Left colon (tissue), 2 donors: ENCODE results near the gene ADH4. TPM values are rescaled to one million over a fixed set of nuclear protein-coding genes. Genes with fewer than 3 reads are reported as not detected.
A peak's percentile ranks its signal among the peaks of the same experiment; 100 is the strongest.
"Not testable (repeated sequence)": the region's sequence is repeated elsewhere in the genome, so short reads cannot be mapped to it uniquely, and the experiment has no call there.

Experiments used
- ATAC-seq: fragments of 200-7000 bp; cut with Tn5 transposase; one replicate; pipeline ENCODE4 v1.9.1; 2020; ENCODE audit warnings: mild to moderate bottlenecking, moderate library complexity
- DNase-seq, 2 donors: peaks; one replicate each; pipeline ENCODE4 v3.0.0-alpha.2; 2020
- intact Hi-C, 2 donors: fragments of 100-400 bp; cut with DNase I in 1 of 2; cut with micrococcal nuclease in 1 of 2; formaldehyde crosslinking; loops; one replicate each; pipeline versions ENCODE4 v1.11.2 to v1.14.0; 2022; cut with DNase I, micrococcal nuclease
- total RNA-seq, 2 donors: library from RNA; stranded (reverse); fragmentation: NEBNext Ultra II Directional; extraction: Animal tissue kit (Norgen Biotek cat#: 25700); gene quantifications; one replicate each; pipeline ENCODE4 v1.2.1, GENCODE V29; 2021
- donor health status: DM: no; HTN: no; CAD: no.
- donor health status: DM: yes; HTN: yes; CAD: no.

Gene ADH4
- total RNA-seq, 2 donors from 2014 or later: 0.31 to 2.8 TPM

DNA sequence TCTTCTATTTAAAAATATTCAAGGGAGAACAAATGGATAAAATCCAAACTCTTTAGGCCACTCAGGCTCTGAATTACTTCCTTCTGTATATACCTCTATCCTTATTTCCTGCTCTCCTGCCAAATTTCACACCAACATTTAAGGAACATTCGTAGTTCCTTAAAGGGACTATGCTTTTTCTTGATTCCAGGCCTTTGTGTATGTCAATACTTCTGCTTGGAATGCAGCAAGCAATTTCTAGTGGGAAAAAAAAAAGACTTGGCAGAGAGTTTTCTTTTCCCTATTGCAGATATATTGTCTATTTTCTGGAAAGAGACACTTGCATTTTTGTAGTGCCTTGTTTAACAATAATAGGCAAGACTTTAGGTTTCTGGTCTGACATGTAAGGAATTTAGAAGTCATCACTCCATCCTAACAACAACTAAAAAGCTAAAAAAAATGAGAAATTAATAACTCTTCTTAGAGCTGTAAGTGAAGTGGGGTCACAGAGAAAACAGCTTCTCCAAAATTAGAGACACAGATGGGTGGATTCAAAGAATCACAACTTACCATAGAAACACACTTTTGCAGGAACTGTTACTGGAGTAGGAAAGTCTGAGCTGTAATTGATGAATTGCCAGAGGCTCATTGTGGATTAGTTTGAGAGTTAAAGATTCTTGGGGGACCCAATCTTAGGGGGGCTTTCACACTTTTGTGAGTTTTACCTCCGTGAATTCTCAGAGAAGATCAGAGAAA lies 53.4 kb downstream of the ADH4 start:
- intact Hi-C loops: no loop called here
- no peak for ATAC-seq
- no peak for DNase-seq

DNA sequence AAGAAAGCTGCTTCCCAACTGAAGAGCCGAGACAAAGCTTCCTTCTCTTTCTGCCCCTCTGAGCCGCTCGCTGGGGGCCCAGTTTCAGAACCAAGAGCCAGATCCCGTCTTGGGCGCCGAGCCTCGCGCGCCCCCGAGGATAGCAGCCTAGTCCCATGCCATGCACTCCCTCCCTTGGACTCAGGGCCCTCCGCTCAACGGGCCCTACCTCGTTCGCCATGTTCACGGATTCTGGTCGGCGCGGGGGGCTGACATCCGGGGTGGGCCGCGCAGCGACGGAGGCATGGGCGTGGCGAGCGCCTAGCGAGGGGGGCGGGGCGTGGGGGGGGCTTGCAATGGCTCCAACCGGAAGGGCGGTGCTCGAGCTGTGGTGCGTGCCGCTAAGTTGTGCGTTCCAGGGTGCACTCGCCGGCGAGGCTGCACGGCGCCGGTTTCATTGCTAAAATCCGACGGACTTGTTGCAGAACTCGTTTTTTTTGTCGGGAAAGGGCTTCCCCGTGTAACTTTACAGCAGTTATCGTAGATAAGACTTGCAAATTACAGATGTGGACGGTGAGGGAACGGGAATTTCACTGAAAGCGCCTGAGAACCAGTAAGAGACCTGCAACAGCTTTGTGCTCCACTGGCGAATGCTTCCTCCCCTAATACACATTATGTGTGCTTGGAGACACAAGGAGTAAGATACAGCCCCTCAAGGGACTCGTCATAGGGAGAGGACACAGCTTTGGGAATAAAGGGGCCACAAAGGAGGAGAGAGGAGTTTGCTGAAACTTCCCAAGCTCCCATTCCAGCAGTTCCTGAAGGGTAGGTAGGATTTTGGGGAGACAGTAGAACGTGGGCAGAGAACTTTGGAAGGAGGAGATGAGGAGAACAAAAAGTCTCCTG lies 55.4 kb downstream of the ADH4 start, which contains the start of gene ADH5:
Gene ADH5 (minus strand): TSS at position 308 of the 885 bp plus-strand sequence. CDS start 88 bp downstream, at position 220.
- intact Hi-C loops: no loop called here
- peak; percentile 83 for ATAC-seq

DNA sequence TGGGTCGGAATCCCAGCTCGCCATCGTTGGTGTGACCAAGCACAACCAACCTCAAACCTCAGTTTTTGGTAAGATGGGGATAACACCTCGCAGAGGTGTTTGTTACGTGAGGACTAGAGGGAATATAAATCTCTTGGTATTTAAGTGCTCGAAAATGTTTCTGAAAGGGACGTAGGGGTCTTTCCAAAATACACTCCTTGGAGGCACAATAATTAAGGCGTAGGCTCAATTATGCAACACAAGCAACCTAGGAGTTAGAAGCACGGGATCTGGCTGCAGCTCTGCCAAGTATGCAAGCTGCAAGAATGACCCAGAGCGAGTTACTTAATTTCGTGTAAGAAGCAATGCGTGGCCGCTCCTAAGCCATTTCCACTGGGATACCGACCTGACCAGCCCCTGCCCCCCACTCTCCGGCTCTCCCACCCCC lies 56.1 kb downstream of the ADH4 start:
- peak; percentile 58 to 69 for DNase-seq
- intact Hi-C loops: no loop called here
- peak; percentile 38 for ATAC-seq

More for the DNA sequence above, 55.4 kb downstream of the ADH4 start, which contains the start of gene ADH5:
- peak; percentile 91 to 93 for DNase-seq

DNA sequence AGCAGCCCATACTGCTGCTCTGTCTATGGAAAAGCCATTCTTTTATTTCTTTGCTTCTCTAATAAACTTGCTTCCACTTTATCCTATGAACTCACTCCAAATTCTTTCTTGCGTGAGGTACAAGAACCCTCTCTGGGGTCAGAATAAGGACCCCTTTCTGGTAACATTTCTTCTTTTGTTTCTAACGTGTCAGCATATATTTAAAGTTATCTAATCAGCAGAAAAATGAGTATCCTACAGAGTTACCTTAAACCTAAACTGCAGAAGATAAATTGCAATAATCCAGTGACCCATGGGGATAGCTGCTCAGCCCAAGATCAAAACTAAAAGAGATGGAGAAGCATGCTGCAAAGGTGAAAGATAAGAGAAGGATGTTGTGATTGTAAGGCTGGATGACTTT lies 59.5 kb downstream of the ADH4 start:
- ATAC-seq (no peak), DNase-seq (no peak)
- intact Hi-C loops: no loop called here

DNA sequence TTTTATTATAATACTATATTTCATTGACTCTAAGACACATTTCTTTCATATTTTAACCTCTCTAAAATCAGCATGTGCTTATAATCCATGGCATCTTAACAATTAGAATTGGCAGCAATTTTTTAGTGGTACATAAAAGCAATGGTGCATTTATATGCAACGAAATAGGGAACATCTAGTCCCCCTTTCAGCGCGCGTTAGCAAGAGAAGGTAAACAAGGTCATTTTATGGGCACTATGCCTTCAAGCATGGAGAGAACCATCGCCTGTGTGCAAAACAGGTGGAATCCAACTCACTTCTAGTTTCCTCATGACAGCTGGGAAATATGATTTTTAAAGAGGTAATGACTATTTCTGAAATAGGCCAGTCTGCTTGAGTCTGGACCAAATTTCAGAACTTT lies 61.9 kb downstream of the ADH4 start:
- DNase-seq (no peak), ATAC-seq (no peak)
- intact Hi-C loops: no loop called here

DNA sequence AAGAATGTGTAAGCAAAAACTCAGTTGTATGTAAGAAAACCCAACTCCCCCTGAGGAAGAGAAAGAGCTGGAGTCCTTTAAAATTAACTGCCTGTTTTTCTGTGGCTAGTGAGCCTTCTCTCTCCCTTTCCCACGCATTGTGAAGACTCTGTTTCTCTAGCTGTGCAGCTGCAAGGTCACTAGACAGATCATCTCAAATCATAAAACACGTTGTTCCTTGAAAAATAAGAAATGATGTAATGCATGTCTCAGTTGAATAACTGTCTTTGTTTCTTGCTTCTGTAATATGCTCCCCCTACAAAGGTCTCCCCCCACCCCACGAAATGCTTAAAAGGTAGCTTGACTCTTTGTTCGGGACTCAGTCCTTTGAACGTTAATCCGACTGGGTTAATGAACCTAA lies 63.2 kb downstream of the ADH4 start:
- ATAC-seq, intact Hi-C loops, DNase-seq: not testable (repeated sequence)

DNA sequence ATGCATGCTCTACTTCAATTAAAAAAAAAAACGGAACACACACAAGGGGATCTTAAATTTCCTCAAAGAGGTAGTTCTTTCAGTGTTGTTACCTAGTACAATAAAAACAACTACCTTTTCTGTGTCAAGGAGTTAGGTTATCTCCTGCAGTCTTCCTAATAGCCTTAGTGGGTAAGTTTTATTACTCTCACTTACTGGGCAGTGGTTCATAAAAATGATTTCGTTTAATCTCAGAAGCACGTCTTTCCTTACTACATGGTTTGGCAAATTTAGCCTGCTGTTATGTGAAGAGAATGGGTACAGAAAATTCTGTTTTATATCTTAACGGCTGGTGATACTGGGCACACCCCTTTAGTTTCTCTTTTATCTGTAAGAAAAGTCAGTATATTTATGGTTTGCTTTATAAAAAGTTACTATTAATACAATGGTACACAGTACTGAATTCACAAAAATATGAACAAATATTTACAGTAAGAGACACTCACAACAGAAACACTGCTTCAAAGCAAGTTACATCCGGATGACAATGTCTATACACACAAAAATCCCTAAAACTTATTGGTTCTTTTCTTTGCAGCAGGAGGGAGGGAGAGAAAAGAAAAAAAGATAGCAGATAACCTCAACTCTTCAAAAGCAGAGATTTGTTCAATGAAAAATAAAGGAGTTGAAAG lies 64.3 kb downstream of the ADH4 start:
- peak; percentile 66 for ATAC-seq
- intact Hi-C loops: no loop called here
- DNase-seq: no peak

DNA sequence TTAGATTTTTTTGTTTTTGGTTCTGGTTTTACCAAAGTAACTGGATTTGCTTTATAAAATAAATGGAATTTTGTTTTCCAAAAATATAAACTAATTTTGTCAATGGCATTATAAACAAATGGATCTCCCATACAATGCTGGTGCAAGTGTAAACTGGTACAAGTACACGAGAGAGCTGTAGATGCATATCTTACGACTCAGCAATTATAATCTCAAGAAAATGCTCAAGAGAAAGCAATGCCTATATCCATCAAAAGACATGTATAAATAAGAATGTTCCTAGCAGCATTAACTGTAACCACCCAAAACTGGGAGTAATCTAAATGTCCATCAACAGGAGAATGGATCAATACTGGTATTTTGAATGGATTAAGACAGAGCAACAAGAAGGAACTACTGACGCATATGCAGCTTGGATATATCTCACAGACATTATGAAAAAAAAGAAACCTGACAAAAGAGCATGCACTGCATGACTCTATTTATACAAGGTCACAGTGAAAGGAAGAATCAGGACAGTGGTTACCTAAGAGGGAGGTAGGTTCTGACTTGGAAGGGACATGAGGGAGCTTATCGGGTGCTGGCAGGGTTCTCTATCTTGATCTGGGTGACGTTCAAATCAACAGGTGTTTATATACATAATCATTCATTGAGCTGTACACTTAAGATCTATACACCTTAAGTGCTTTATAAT lies 65.0 kb downstream of the ADH4 start:
- intact Hi-C loops: no loop called here
- ATAC-seq: peak; percentile 58
- no peak for DNase-seq

DNA sequence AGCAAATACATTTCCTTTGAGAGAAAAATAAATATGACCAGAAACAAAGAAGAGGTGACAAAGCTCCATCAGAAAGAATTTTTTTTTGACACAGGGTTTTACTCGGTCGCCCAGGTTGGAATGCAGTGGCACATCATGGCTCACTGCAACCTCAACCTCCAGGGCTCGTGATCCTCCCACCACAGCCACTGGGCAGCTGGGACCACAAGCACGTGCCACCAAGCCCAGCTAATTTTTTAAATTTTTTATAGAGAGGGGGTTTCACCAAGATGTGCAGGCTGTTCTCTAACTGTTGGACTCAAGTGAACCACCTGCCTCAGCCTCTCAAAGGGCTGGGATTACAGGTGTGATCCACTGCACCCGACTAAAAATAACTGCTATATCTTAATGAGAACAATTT lies 65.8 kb downstream of the ADH4 start:
- intact Hi-C loops: no loop called here
- ATAC-seq: no peak
- no peak for DNase-seq

DNA sequence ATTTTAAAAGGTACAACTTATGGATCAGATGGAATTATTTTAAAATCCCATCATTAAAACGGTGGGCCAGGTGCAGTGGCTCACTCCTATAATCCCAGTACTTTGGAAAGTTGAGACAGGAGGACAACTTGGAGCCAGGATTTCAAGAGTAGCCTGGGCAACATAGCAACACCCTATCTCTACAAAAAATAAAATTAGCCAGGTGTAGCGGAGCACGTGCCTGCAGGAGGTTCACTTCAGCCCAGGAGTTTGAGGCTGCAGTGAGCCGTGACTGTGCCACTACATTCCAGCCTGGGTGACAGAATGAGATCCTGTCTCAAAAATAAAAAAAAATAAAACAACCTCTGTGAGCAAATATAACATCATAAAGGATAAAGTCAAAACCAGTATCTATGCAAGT lies 66.9 kb downstream of the ADH4 start:
- DNase-seq: no peak
- intact Hi-C loops: no loop called here
- ATAC-seq: no peak

DNA sequence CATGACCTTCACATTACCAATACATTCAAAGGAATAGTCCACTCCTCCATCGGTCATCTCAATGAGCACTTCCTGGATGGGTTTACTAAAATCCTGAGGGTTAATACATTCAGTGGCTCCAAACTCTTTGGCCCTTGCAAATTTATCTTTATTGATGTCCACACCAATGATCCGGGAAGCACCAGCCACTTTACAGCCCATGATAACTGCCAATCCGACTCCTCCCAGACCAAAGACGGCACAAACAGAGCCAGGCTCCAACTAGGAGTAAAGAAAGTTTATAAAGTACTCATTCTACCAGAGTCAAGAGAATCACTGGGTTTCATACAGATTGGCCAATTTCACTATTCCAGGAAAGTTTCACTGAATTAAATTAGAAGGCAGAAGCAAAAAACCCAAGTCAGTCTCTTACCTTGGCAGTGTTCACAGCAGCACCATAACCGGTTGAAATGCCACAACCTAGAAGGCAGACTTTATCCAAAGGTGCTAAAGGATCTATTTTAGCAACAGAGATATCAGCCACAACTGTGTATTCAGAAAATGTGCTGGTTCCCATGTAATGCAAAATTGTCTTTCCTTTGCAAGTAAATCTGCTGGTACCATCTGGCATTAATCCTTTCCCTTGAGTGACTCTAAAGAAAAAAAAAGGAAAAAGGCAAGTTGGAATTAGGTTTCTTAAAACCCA lies 67.7 kb downstream of the ADH4 start:
- intact Hi-C loops: no loop called here
- ATAC-seq: peak; percentile 80
- DNase-seq: peak; percentile 28 to 45

DNA sequence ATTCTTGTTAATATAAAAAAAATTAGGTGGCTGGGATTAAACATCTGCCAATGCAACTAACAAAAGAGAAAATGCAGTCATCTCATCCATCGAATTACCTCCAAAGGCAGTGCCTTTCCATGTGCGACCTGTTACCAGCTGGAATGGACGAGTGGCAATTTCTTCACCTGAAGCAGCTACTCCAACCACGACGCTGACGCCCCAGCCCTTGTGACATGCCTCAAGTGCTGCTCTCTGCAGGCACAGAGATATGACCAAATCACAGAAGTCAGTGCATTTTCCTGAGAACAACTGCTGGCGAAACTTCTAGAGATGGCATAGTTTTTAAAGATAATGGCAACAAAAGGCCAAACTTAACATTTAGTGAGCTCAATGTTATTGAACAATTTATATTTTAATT lies 69.3 kb downstream of the ADH4 start:
- DNase-seq (no peak), ATAC-seq (no peak)
- intact Hi-C loops: no loop called here

Other genes with a start within 250 kb of the ADH4 start
- 10 to 100 TPM; 92.6 to 97.1 TPM for gene EIF4E, start 215.2 kb downstream of the ADH4 start, total RNA-seq
- 10 to 100 TPM; 58.7 to 59.2 TPM for gene METAP1, start 148.6 kb downstream of the ADH4 start, total RNA-seq
- 100 to 1,000 TPM; 207 to 222 TPM for gene ADH5, start 55.5 kb downstream of the ADH4 start, total RNA-seq
- 10 to 100 TPM; 13.8 to 14.3 TPM for gene ADH6, start 74.9 kb upstream of the ADH4 start, total RNA-seq
- 1 to 10 TPM in 1 of 2 donors, under 1 TPM in 1; 0.49 to 1.0 TPM for gene ADH1A, start 146.7 kb upstream of the ADH4 start, total RNA-seq
- gene ADH1B, start 177.1 kb upstream of the ADH4 start, total RNA-seq: 100 to 1,000 TPM; 156 to 174 TPM
- gene ADH1C, start 208.4 kb upstream of the ADH4 start, total RNA-seq: 100 to 1,000 TPM; 259 to 373 TPM